ENCODE measurements around the gene KCNJ10.

DNA sequence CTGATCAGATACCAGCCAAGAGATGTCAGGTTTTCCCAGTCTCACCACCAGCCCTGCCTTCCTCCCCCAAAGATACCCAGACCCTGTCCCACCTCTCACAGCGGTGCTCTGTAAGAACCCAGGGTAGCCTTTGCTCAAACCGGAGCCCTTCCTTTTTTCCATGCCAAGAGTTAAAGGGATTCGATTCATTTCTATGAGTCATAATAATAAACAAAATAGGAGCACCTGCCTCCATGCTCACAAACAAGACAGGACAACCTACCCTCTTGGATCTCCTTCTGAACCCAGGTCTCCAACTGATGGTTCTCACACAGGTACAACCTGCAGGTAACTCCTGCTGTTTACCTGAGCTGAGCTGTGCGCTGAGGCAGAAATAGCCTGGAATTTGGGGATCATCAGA lies 39.7 kb upstream of the KCNJ10 start:
- TF ChIP-seq, protein P1, sequence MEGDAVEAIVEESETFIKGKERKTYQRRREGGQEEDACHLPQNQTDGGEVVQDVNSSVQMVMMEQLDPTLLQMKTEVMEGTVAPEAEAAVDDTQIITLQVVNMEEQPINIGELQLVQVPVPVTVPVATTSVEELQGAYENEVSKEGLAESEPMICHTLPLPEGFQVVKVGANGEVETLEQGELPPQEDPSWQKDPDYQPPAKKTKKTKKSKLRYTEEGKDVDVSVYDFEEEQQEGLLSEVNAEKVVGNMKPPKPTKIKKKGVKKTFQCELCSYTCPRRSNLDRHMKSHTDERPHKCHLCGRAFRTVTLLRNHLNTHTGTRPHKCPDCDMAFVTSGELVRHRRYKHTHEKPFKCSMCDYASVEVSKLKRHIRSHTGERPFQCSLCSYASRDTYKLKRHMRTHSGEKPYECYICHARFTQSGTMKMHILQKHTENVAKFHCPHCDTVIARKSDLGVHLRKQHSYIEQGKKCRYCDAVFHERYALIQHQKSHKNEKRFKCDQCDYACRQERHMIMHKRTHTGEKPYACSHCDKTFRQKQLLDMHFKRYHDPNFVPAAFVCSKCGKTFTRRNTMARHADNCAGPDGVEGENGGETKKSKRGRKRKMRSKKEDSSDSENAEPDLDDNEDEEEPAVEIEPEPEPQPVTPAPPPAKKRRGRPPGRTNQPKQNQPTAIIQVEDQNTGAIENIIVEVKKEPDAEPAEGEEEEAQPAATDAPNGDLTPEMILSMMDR (optimal IDR thresholded peaks at IDR 0.05 in 1 of 3, IDR thresholded peaks at IDR 0.05 in 1 of 3, conservative IDR thresholded peaks at IDR 0.05 in 1 of 3; ENCODE audit: extremely low read depth in 1 of 3, insufficient read depth in 2 of 3, low read length in 3 of 3), result no peak
- TF ChIP-seq EZH2 (IDR thresholded peaks at IDR 0.05; ENCODE audit: low read length), result no peak

All from keratinocyte (primary cell).